Nephron progenitor cell (in vitro differentiated cells): ENCODE measurements around the gene STARD10.

ENCODE experiments used
- DNase-seq: peaks from one replicate; pipeline ENCODE4 v3.0.0; 2021
- H3K27ac Mint-ChIP-seq: 2 replicates; pipeline ENCODE4 v1.8.0; 2021; ENCODE audit warnings: mild to moderate bottlenecking, moderate library complexity, mixed read lengths
- H3K27me3 Mint-ChIP-seq: 2 replicates; pipeline ENCODE4 v1.8.0; 2021; ENCODE audit warnings: mild to moderate bottlenecking, low read depth, mixed read lengths; ENCODE audit not compliant: poor library complexity
- H3K36me3 Mint-ChIP-seq: 2 replicates; pipeline ENCODE4 v1.8.0; 2021; ENCODE audit warnings: low read depth, mixed read lengths
- H3K4me1 Mint-ChIP-seq: 2 replicates; pipeline ENCODE4 v1.8.0; 2021; ENCODE audit warnings: mixed read lengths
- H3K4me3 Mint-ChIP-seq: 2 replicates; pipeline ENCODE4 v1.8.0; 2021; ENCODE audit warnings: mild to moderate bottlenecking, moderate library complexity, mixed read lengths
- H3K9me3 Mint-ChIP-seq: 2 replicates; pipeline ENCODE4 v1.8.0; 2021; ENCODE audit warnings: mild to moderate bottlenecking, moderate library complexity, mixed read lengths
- CTCF ChIP-seq: fragments of 200-600 bp; sonication (generic); IDR thresholded peaks from 2 replicates; pipeline ENCODE4 v1.5.0; 2021; ENCODE audit warnings: antibody characterized with exemption

STARD10 gene

GRCh38 chr11:72709478-72710238 lies 84.2 kb downstream of the STARD10 start:
- Mint-ChIP-seq H3K9me3 (no peaks in the 10 kb centered on the region), H3K36me3 (peaks cover 38% of the 10 kb centered on the region), H3K4me1 (peaks cover 56% of the 10 kb centered on the region), H3K27ac (no peak overlapping the region), H3K4me3 (no peak overlapping the region), H3K27me3 (peaks cover 5% of the 10 kb centered on the region)
- no peak for DNase-seq
- no peak for TF ChIP-seq CTCF

GRCh38 chr11:72707032-72707431 lies 86.8 kb downstream of the STARD10 start:
- H3K9me3 Mint-ChIP-seq, result no peaks in the 10 kb centered on the region
- DNase-seq, result no peak
- H3K27ac Mint-ChIP-seq, result no peak overlapping the region
- peaks cover 56% of the 10 kb centered on the region for H3K4me1 Mint-ChIP-seq
- H3K36me3 Mint-ChIP-seq, result peaks cover 33% of the 10 kb centered on the region
- TF ChIP-seq CTCF, result no peak
- peaks cover 5% of the 10 kb centered on the region for H3K27me3 Mint-ChIP-seq
- no peak overlapping the region for H3K4me3 Mint-ChIP-seq

GRCh38 chr11:72706579-72706978 lies 87.3 kb downstream of the STARD10 start:
- Mint-ChIP-seq H3K27me3 (peaks cover 5% of the 10 kb centered on the region), H3K27ac (no peak overlapping the region), H3K4me1 (peaks cover 56% of the 10 kb centered on the region), H3K9me3 (no peaks in the 10 kb centered on the region), H3K4me3 (no peak overlapping the region), H3K36me3 (peaks cover 33% of the 10 kb centered on the region)
- DNase-seq, result no peak
- TF ChIP-seq CTCF, result no peak

GRCh38 chr11:72705442-72706365 lies 88.1 kb downstream of the STARD10 start:
- Mint-ChIP-seq H3K27me3 (peaks cover 5% of the 10 kb centered on the region), H3K4me1 (peaks cover 57% of the 10 kb centered on the region), H3K9me3 (no peaks in the 10 kb centered on the region), H3K36me3 (peaks cover 39% of the 10 kb centered on the region), H3K4me3 (no peak overlapping the region), H3K27ac (no peak overlapping the region)
- no peak for TF ChIP-seq CTCF
- no peak for DNase-seq

- no peak overlapping the region for H3K4me3 Mint-ChIP-seq
- TF ChIP-seq CTCF, result no peak
- no peaks in the 10 kb centered on the region for H3K9me3 Mint-ChIP-seq
- peaks cover 48% of the 10 kb centered on the region for H3K36me3 Mint-ChIP-seq
- H3K27me3 Mint-ChIP-seq, result peaks cover 2% of the 10 kb centered on the region
- no peak for DNase-seq
- H3K27ac Mint-ChIP-seq, result no peak overlapping the region
- H3K4me1 Mint-ChIP-seq, result peaks cover 57% of the 10 kb centered on the region
Observed at GRCh38 chr11:72704783-72705265, 89.0 kb downstream of the STARD10 start.
